HepG2 (cell line): ENCODE data around the gene PEX5L. TPM values are rescaled to one million over a fixed set of nuclear protein-coding genes. Genes with fewer than 3 reads are reported as not detected.

Experiments
- ATAC-seq: fragments of 200-7000 bp; cut with Tn5 transposase; 3 replicates; pipeline ENCODE4 v1.9.1; 2020; ENCODE audit warnings: mild to moderate bottlenecking, moderate library complexity
- BruUV-seq: library from RNA; stranded (reverse); fragments of 400-500 nt; replicated peaks from 2 replicates; lab custom pipeline; 2021; lab: Mats Ljungman, UMichigan
- CTCF ChIA-PET: fragments of 300-600 bp; formaldehyde crosslinking; extraction: SDS; loops from one replicate; lab custom pipeline; 2021; ENCODE audit warnings: low total read pairs, inconsistent platforms, low intra/inter-chr PET ratio; lab: Yijun Ruan, JAX
- POLR2A ChIA-PET: fragments of 350-600 bp; sonication (Branson Sonifier 250); formaldehyde crosslinking; loops from one replicate; lab custom pipeline; 2020; ENCODE audit warnings: antibody characterized with exemption, inconsistent platforms; lab: Yijun Ruan, JAX
- DNase-seq: peaks from one replicate; pipeline ENCODE4 v3.0.0-alpha.2; 2015; ENCODE audit warnings: low spot score
- FAIRE-seq: peaks from 3 replicates; lab custom pipeline; 2011; peaks lifted over from hg19 to GRCh38; lab: Jason Lieb, UNC
- H2AFZ ChIP-seq: one replicate; pipeline ENCODE4 v1.6.1; 2011; ENCODE audit warnings: low read length, inconsistent platforms
- H3K27ac ChIP-seq: fragments of 300-600 bp; 3 replicates; pipeline ENCODE4 v1.8.0; 2011; ENCODE audit warnings: mixed run types, mild to moderate bottlenecking, mixed read lengths, low read length, inconsistent platforms; ENCODE audit not compliant: insufficient read depth; ENCODE audit errors: extremely low read length
- H3K27me3 ChIP-seq, 2 experiments: fragments of 200-600 bp in 1 of 2; 2 replicates in 1 of 2; 3 replicates in 1 of 2; pipeline versions ENCODE4 v1.6.0 to v1.8.0; 2011; ENCODE audit warnings: low read length in 2 of 2, mild to moderate bottlenecking in 2 of 2, moderate library complexity in 2 of 2, inconsistent platforms in 1 of 2; ENCODE audit not compliant: insufficient read depth in 2 of 2, control insufficient read depth in 1 of 2
- H3K36me3 ChIP-seq, 2 experiments: fragments of 200-600 bp in 1 of 2; replicated peaks in 1 of 2; 2 replicates in 1 of 2; 3 replicates in 1 of 2; pipeline versions ENCODE4 v1.5.1 to v1.8.0; 2011; ENCODE audit warnings: low read length in 2 of 2, inconsistent platforms in 1 of 2; ENCODE audit not compliant: insufficient read depth in 2 of 2, control insufficient read depth in 1 of 2
- H3K4me1 ChIP-seq: 2 replicates; pipeline ENCODE4 v1.5.1; 2012; ENCODE audit warnings: low read length, inconsistent platforms; ENCODE audit not compliant: insufficient read depth
- H3K4me2 ChIP-seq: 2 replicates; pipeline ENCODE4 v1.6.0; 2011; ENCODE audit warnings: low read depth, low read length, inconsistent platforms
- H3K4me3 ChIP-seq, 3 experiments: fragments of 200-600 bp in 1 of 3; sonication (generic), shearing (Covaris generic) in 1 of 3; replicated peaks in 1 of 3; 2 replicates each; pipeline ENCODE4 v1.5.1; 2011 to 2016; ENCODE audit warnings: low read length in 3 of 3, inconsistent platforms in 2 of 3, low read depth in 2 of 3, mild to moderate bottlenecking in 2 of 3, control low read depth in 1 of 3, mixed read lengths in 1 of 3; ENCODE audit not compliant: insufficient read depth in 1 of 3
- H3K79me2 ChIP-seq: one replicate; pipeline ENCODE4 v1.6.1; 2011; ENCODE audit warnings: low read length, inconsistent platforms; ENCODE audit not compliant: insufficient read depth
- H3K9ac ChIP-seq: 2 replicates; pipeline ENCODE4 v1.6.0; 2011; ENCODE audit warnings: mild to moderate bottlenecking, low read depth, low read length, inconsistent platforms; ENCODE audit not compliant: insufficient read depth
- H3K9me3 ChIP-seq: 2 replicates; pipeline ENCODE4 v1.5.1; 2012; ENCODE audit warnings: mild to moderate bottlenecking, low read length
- H4K20me1 ChIP-seq: 2 replicates; pipeline ENCODE4 v1.6.0; 2011; ENCODE audit warnings: inconsistent platforms, mild to moderate bottlenecking, low read length, moderate library complexity; ENCODE audit not compliant: insufficient read depth
- ATAD3A ChIP-seq: sonication (generic); formaldehyde crosslinking; IDR thresholded peaks from 2 replicates; pipeline ENCODE4 v1.4.0; 2020; ENCODE audit warnings: missing genetic modification reagents
- CCDC6 ChIP-seq: sonication (generic); formaldehyde crosslinking; IDR thresholded peaks from 2 replicates; pipeline ENCODE4 v1.8.1; 2022; ENCODE audit warnings: mild to moderate bottlenecking, missing genetic modification reagents, moderate library complexity
- DNMT1 ChIP-seq: sonication (generic); formaldehyde crosslinking; IDR thresholded peaks from 2 replicates; pipeline ENCODE4 v1.5.1; 2020; ENCODE audit warnings: mild to moderate bottlenecking, missing genetic modification reagents
- IRF9 ChIP-seq: sonication (generic); formaldehyde crosslinking; IDR thresholded peaks from 2 replicates; pipeline ENCODE4 v1.8.0; 2022; ENCODE audit warnings: missing genetic modification reagents, mild to moderate bottlenecking, borderline replicate concordance
- PRDM15 ChIP-seq: sonication (generic); formaldehyde crosslinking; IDR thresholded peaks from 2 replicates; pipeline ENCODE4 v1.4.0; 2020; ENCODE audit warnings: missing genetic modification reagents
- RBM39 ChIP-seq: fragments of 200-400 bp; formaldehyde crosslinking; IDR thresholded peaks from one replicate; pipeline ENCODE4 v1.6.1; 2018; ENCODE audit warnings: antibody characterized with exemption, mild to moderate bottlenecking, low read depth, low read length; ENCODE audit not compliant: poor library complexity, severe bottlenecking
- SOX5 ChIP-seq: IDR thresholded peaks from 2 replicates; pipeline ENCODE4 v1.6.1; 2016; ENCODE audit warnings: borderline replicate concordance
- ZBTB26 ChIP-seq: IDR thresholded peaks from 2 replicates; pipeline ENCODE4 v1.6.1; 2016; ENCODE audit warnings: missing compliant biosample characterization, missing genetic modification reagents, borderline replicate concordance
- ZNF17 ChIP-seq: sonication (generic); formaldehyde crosslinking; IDR thresholded peaks from 2 replicates; pipeline ENCODE4 v1.5.0; 2020; ENCODE audit warnings: mild to moderate bottlenecking, missing genetic modification reagents
- ZNF263 ChIP-seq: sonication (generic); formaldehyde crosslinking; IDR thresholded peaks from 2 replicates; pipeline ENCODE4 v1.4.0; 2020; ENCODE audit warnings: missing genetic modification reagents
- ZNF317 ChIP-seq: sonication (generic); formaldehyde crosslinking; IDR thresholded peaks from 2 replicates; pipeline ENCODE4 v1.5.0; 2020; ENCODE audit warnings: mild to moderate bottlenecking, missing genetic modification reagents
- ZNF703 ChIP-seq: sonication (generic); formaldehyde crosslinking; IDR thresholded peaks from 2 replicates; pipeline ENCODE4 v1.5.1; 2020; ENCODE audit warnings: missing genetic modification reagents, mild to moderate bottlenecking, moderate library complexity, borderline replicate concordance
- WGBS: methylation state at CpG from one replicate; pipeline ENCODE4 v1.1.6; 2017; ENCODE audit warnings: low lambda C conversion rate; 5-methylcytosine and 5-hydroxymethylcytosine counted together
- in situ Hi-C: cut with HindIII; loops from 2 replicates; pipeline ENCODE4 v1.10.0; 2017; ENCODE audit warnings: low pct_unique_long_range_greater_than_20kb; ENCODE audit not compliant: extremely low pct_ligation_motif_present
- intact Hi-C: fragments of 100-400 bp; cut with micrococcal nuclease; formaldehyde crosslinking; loops from one replicate; pipeline ENCODE4 v1.10.0; 2022; ENCODE audit not compliant: unreplicated experiment
- polyA plus RNA-seq, 8 experiments: library from polyadenylated mRNA; depleted of rRNA in 3 of 8; stranded (reverse) in 7 of 8; unstranded in 1 of 8; fragments of >200 nt; fragmentation: Illumina TruSeq in 4 of 8; extraction: Trizol in 4 of 8; gene quantifications; 2 replicates each; pipeline versions ENCODE4 v1.2.1 to v1.2.3, GENCODE V29; 2011 to 2016; ENCODE audit warnings: low read depth in 4 of 8, missing spikeins in 1 of 8, mixed read lengths in 1 of 8; ENCODE audit not compliant: insufficient read depth in 1 of 8
- total RNA-seq, 5 experiments: library from RNA; depleted of rRNA; stranded (reverse); fragments of >200 nt; fragmentation: Illumina TruSeq; extraction: Trizol; gene quantifications; 2 replicates each; pipeline ENCODE4 v1.2.3, GENCODE V29; 2016; ENCODE audit warnings: low read depth in 1 of 5

The PEX5L gene
- total and polyA plus RNA-seq, 2 of the 13 experiments (the other 11 are each of a cell fraction or from before 2014, with no cell fraction given): not detected

- ATAC-seq (no peak), DNase-seq (no peak), FAIRE-seq (no peak)
- Histone ChIP-seq H3K9ac (no peak overlapping the region), H3K27me3 (no peaks in the 10 kb centered on the region), H3K36me3 (no peaks in the 10 kb centered on the region), H3K4me1 (no peaks in the 10 kb centered on the region), H3K9me3 (no peaks in the 10 kb centered on the region), H4K20me1 (no peaks in the 10 kb centered on the region), H3K79me2 (no peaks in the 10 kb centered on the region), H3K4me2 (no peak overlapping the region), H2AFZ (no peak overlapping the region), H3K4me3 (no peak overlapping the region), H3K27ac (no peak overlapping the region)
- intact Hi-C loops (no loop called here), in situ Hi-C loops (no loop called here)
- TF ChIP-seq CCDC6 (CRISPR knock-in tag): no peak
- no peak for TF ChIP-seq ZNF17 (CRISPR knock-in tag)
- TF ChIP-seq RBM39: no peak
- TF ChIP-seq DNMT1: no peak
- TF ChIP-seq SOX5 (CRISPR knock-in tag): no peak
- TF ChIP-seq ZNF263 (CRISPR knock-in tag): no peak
- no peak for TF ChIP-seq IRF9 (CRISPR knock-in tag)
- no peak for TF ChIP-seq PRDM15
- no peak for TF ChIP-seq ZNF703 (CRISPR knock-in tag)
- TF ChIP-seq ZBTB26 (CRISPR knock-in tag): no peak
- no peak for TF ChIP-seq ATAD3A (CRISPR knock-in tag)
- no peak for TF ChIP-seq ZNF317 (CRISPR knock-in tag)
- ChIA-PET CTCF (no interaction called here), POLR2A (no interaction called here)
- no TSS peak for BruUV-seq
- 4% methylated on average over 3 of the region's 3 CpGs for WGBS
Observed at GRCh38 chr3:179842061-179842460, 194.7 kb downstream of the PEX5L start.
